Measurements from ENCODE around the gene NPFFR1. TPM values are rescaled to one million over a fixed set of nuclear protein-coding genes. Genes with fewer than 3 reads are reported as not detected.

NPFFR1 gene
- total RNA-seq, 4 donors from 2014 or later = 0.08 to 0.53 (median 0.23) TPM

DNA sequence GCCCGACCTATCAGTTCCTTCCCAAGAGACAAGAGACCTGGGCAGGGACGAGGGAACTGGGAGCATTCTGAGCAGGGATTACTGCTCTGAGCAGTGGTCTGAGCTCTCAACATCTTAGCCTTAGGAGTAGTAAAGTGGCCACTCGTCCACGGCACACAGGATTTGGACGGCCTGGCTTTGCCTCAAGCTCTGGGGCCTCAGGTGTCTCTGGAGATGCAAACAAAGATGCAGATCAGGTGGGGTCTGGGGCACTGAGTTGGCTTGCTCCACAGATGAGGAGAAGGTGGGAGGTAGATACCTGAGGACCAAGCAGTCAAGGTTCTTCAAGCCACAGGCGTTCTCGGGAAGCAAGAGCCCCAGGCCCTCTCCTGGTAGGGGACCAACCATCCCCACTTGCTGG lies 16.1 kb upstream of the NPFFR1 start:
- DNase-seq (ENCODE audit: low spot score in 2 of 2) = no peak
- WGBS = 100% methylated on average over 5 of the region's 7 CpGs
- H3K9me3 ChIP-seq = no peaks in the 10 kb centered on the region

DNA sequence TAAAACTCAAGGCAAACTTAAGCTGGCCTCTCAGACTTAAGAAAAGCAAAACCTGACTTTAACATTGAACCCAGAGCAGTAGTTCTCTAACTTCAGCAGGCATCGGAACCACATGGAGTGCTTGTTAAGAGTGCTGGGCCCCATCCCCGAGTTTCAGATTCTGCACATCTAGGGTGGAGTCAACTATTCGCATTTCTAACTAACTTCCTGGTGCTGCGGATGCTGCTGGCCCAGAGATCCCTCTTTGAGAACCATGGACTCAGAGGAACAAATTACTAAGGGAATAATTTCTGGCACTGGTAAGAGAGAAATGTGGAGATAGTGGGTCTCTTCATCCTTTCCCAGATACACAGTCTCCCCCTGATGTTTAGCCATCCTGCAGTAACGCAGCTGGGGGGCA lies 14.6 kb upstream of the NPFFR1 start:
- no peaks in the 10 kb centered on the region for H3K27me3 ChIP-seq
- TF ChIP-seq POLR2AphosphoS5 (IDR thresholded peaks at IDR 0.05) = no peak
- no peak for TF ChIP-seq POLR2A (IDR thresholded peaks at IDR 0.05)
- TF ChIP-seq EP300 (IDR thresholded peaks at IDR 0.05) = no peak
- TF ChIP-seq, protein P1, sequence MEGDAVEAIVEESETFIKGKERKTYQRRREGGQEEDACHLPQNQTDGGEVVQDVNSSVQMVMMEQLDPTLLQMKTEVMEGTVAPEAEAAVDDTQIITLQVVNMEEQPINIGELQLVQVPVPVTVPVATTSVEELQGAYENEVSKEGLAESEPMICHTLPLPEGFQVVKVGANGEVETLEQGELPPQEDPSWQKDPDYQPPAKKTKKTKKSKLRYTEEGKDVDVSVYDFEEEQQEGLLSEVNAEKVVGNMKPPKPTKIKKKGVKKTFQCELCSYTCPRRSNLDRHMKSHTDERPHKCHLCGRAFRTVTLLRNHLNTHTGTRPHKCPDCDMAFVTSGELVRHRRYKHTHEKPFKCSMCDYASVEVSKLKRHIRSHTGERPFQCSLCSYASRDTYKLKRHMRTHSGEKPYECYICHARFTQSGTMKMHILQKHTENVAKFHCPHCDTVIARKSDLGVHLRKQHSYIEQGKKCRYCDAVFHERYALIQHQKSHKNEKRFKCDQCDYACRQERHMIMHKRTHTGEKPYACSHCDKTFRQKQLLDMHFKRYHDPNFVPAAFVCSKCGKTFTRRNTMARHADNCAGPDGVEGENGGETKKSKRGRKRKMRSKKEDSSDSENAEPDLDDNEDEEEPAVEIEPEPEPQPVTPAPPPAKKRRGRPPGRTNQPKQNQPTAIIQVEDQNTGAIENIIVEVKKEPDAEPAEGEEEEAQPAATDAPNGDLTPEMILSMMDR (IDR thresholded peaks at IDR 0.05) = no peak
- no peak overlapping the region for H3K27ac ChIP-seq
- no peak for DNase-seq (ENCODE audit: low spot score in 2 of 2)
- WGBS = 71% methylated on average over 5 of the region's 5 CpGs
- H3K9me3 ChIP-seq = no peaks in the 10 kb centered on the region
- no peak overlapping the region for H3K4me3 ChIP-seq
- peaks cover 17% of the 10 kb centered on the region for H3K4me1 ChIP-seq
- no peaks in the 10 kb centered on the region for H3K36me3 ChIP-seq

More for the DNA sequence above, 16.1 kb upstream of the NPFFR1 start:
- Histone ChIP-seq H3K36me3 (no peaks in the 10 kb centered on the region), H3K27ac (no peak overlapping the region), H3K27me3 (no peaks in the 10 kb centered on the region), H3K4me1 (peaks cover 17% of the 10 kb centered on the region), H3K4me3 (no peak overlapping the region)
- TF ChIP-seq POLR2A (IDR thresholded peaks at IDR 0.05) (no peak), EP300 (IDR thresholded peaks at IDR 0.05) (no peak), POLR2AphosphoS5 (IDR thresholded peaks at IDR 0.05) (no peak)
- TF ChIP-seq, protein P1 (IDR thresholded peaks at IDR 0.05) = no peak

DNA sequence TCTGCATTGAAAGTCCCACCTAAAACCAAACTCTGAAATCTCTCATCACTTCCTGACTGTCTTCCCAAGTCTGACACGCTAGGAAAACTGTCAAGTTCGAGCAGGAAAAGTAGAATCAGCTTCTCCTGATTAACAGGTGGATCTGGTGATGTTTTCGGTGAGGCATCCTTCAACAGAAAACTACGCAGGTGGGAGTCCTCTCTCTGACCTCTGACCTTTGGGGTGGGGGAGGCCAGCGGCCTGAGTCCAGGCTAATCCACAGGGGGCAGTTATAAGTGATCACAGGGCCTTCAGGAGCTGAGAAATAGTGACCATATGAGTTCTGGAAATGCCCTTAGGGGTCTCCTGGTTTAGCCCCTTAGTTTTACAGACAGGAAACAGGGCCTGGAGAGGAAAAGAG lies 13.4 kb upstream of the NPFFR1 start:
- H3K36me3 ChIP-seq = no peaks in the 10 kb centered on the region
- peaks cover 17% of the 10 kb centered on the region for H3K4me1 ChIP-seq
- 61% methylated on average over 5 of the region's 5 CpGs for WGBS
- H3K4me3 ChIP-seq = no peak overlapping the region
- no peaks in the 10 kb centered on the region for H3K27me3 ChIP-seq
- no peaks in the 10 kb centered on the region for H3K9me3 ChIP-seq
- H3K27ac ChIP-seq = peak overlapping the region; percentile 71
- TF ChIP-seq EP300 (IDR thresholded peaks at IDR 0.05) (no peak), POLR2AphosphoS5 (IDR thresholded peaks at IDR 0.05) (no peak), POLR2A (IDR thresholded peaks at IDR 0.05) (no peak)
- TF ChIP-seq, protein P1 (IDR thresholded peaks at IDR 0.05) = no peak
- DNase-seq (ENCODE audit: low spot score in 2 of 2) = no peak

DNA sequence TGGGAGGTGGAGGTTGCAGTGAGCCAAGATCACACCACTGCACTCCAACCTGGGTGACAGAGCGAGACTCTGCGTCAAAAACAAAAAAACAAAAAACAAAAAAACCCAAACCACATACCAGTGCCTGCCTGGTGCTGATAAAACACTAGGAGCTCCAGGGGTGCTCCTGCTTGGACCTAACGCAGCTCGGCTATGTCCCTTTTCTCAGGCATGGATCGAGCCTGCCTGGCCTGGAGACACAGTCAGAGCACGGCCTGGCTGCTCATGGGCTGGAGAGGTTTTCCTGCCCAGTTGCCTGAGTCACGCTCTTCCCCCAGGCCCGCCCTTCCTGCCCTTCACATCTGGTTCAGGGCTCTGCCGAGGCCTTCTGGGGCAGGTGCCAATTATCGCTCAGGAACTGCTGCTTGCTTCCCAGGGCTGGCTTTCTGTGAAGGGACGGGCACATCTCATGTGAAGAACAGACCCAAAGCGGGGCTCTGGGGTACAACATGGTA lies 12.6 kb upstream of the NPFFR1 start:
- DNase-seq (ENCODE audit: low spot score in 2 of 2) = peak; percentile 90 to 92
- Histone ChIP-seq H3K9me3 (no peaks in the 10 kb centered on the region), H3K4me3 (no peak overlapping the region), H3K36me3 (no peaks in the 10 kb centered on the region), H3K4me1 (peaks cover 17% of the 10 kb centered on the region), H3K27ac (peak overlapping the region; percentile 71), H3K27me3 (no peaks in the 10 kb centered on the region)
- WGBS = 28% methylated on average over 12 of the region's 12 CpGs
- TF ChIP-seq EP300 (IDR thresholded peaks at IDR 0.05) (no peak), POLR2AphosphoS5 (IDR thresholded peaks at IDR 0.05) (peak in 1 of 3 donors; percentile 84), POLR2A (IDR thresholded peaks at IDR 0.05) (no peak)
- TF ChIP-seq, protein P1 (IDR thresholded peaks at IDR 0.05) = no peak

DNA sequence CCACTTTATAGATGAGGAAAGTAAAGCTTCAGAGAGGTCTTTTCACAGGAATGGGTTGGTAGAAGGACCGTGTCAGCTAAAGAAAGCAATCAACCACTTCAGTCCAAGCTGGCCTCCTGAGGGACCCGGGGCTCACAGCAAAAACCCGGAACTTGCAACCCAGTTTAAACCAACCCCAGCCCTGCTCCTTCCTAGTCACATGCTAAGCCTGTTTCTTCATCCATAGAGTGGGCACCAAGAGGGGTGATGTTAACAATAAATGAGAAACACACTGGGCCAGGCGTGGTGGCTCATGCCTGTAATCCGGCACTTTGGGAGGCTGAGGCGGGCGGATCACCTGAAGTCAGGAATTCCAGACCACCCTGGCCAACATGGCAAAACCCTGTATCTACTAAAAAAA lies 12.1 kb upstream of the NPFFR1 start:
- peak overlapping the region; percentile 42 for H3K27ac ChIP-seq
- no peak for TF ChIP-seq POLR2A (IDR thresholded peaks at IDR 0.05)
- no peak for TF ChIP-seq POLR2AphosphoS5 (IDR thresholded peaks at IDR 0.05)
- TF ChIP-seq, protein P1 (IDR thresholded peaks at IDR 0.05) = no peak
- TF ChIP-seq EP300 (IDR thresholded peaks at IDR 0.05) = no peak
- H3K36me3 ChIP-seq = no peaks in the 10 kb centered on the region
- H3K4me3 ChIP-seq = no peak overlapping the region
- H3K9me3 ChIP-seq = no peaks in the 10 kb centered on the region
- peaks cover 17% of the 10 kb centered on the region for H3K4me1 ChIP-seq
- H3K27me3 ChIP-seq = no peaks in the 10 kb centered on the region
- 89% methylated on average over 7 of the region's 7 CpGs for WGBS
- no peak for DNase-seq (ENCODE audit: low spot score in 2 of 2)

Data from suprapubic skin (tissue), 4 donors.